ENCODE results near the gene MBD5.

MBD5 gene

GRCh38 chr2:148487439-148487838, 466.5 kb downstream of the MBD5 start:
- no peak overlapping the region for H2BK12ac ChIP-seq (ENCODE audit: low read length)
- H3K9me3 ChIP-seq (ENCODE audit: insufficient read depth, low read depth, low read length), result no peaks in the 10 kb centered on the region
- H3K4me2 ChIP-seq (ENCODE audit: low read length), result no peak overlapping the region
- no peak overlapping the region for H2AK5ac ChIP-seq (ENCODE audit: low read length)
- H4K8ac ChIP-seq (ENCODE audit: low read depth, low read length), result no peak overlapping the region
- no peak overlapping the region for H3K4me3 ChIP-seq (ENCODE audit: low read depth, low read length)
- peak; percentile 55 to 83 for DNase-seq
- no peak overlapping the region for H2BK5ac ChIP-seq (ENCODE audit: low read depth, low read length, poor library complexity)
- H3K36me3 ChIP-seq (ENCODE audit: control insufficient read depth in 1 of 2, insufficient read depth in 2 of 2, low read length in 2 of 2), result peaks cover 2 to 4% of the 10 kb centered on the region in 2 experiments
- H3K9ac ChIP-seq (ENCODE audit: low read length), result no peak overlapping the region
- no peak overlapping the region for H3K4ac ChIP-seq (ENCODE audit: low read depth, low read length)
- no peak overlapping the region for H3K14ac ChIP-seq (ENCODE audit: low read length)
- no peak overlapping the region for H4K91ac ChIP-seq (ENCODE audit: low read depth, low read length)
- H2BK120ac ChIP-seq (ENCODE audit: insufficient read depth, low read length, poor library complexity), result no peak overlapping the region
- H3K23ac ChIP-seq (ENCODE audit: low read length), result no peak overlapping the region
- no peak overlapping the region for H3K18ac ChIP-seq (ENCODE audit: low read length)
- no peaks in the 10 kb centered on the region for H3K79me1 ChIP-seq (ENCODE audit: low read length)
- H3K27ac ChIP-seq (ENCODE audit: low read depth, low read length), result no peak overlapping the region
- no peaks in the 10 kb centered on the region for H3K27me3 ChIP-seq (ENCODE audit: insufficient read depth, low read length)
- no CpG with 5 or more reads among the region's 3 CpGs for WGBS (ENCODE audit: extremely low coverage, insufficient coverage, insufficient read length)
- H3K4me1 ChIP-seq (ENCODE audit: control insufficient read depth in 1 of 2, insufficient read depth in 2 of 2, low read length in 2 of 2), result no peaks in the 10 kb centered on the region
- H2AFZ ChIP-seq (ENCODE audit: insufficient read depth, low read length, poor library complexity), result no peak overlapping the region
- H3K79me2 ChIP-seq (ENCODE audit: control insufficient read depth, insufficient read depth, low read length, poor library complexity), result no peaks in the 10 kb centered on the region
- H4K12ac ChIP-seq (ENCODE audit: low read depth, low read length), result no peak overlapping the region

- H3K9me3 ChIP-seq (ENCODE audit: insufficient read depth, low read depth, low read length), result no peaks in the 10 kb centered on the region
- no peak overlapping the region for H3K14ac ChIP-seq (ENCODE audit: low read length)
- H3K27ac ChIP-seq (ENCODE audit: low read depth, low read length), result no peak overlapping the region
- H2BK120ac ChIP-seq (ENCODE audit: insufficient read depth, low read length, poor library complexity), result no peak overlapping the region
- no peaks in the 10 kb centered on the region for H3K27me3 ChIP-seq (ENCODE audit: insufficient read depth, low read length)
- peak overlapping the region; percentile 65 for H3K9ac ChIP-seq (ENCODE audit: low read length)
- no peaks in the 10 kb centered on the region for H3K4me1 ChIP-seq (ENCODE audit: control insufficient read depth in 1 of 2, insufficient read depth in 2 of 2, low read length in 2 of 2)
- no peak overlapping the region for H2AFZ ChIP-seq (ENCODE audit: insufficient read depth, low read length, poor library complexity)
- H3K4me2 ChIP-seq (ENCODE audit: low read length), result no peak overlapping the region
- H2BK12ac ChIP-seq (ENCODE audit: low read length), result no peak overlapping the region
- no CpG with 5 or more reads among the region's 4 CpGs for WGBS (ENCODE audit: extremely low coverage, insufficient coverage, insufficient read length)
- H3K79me2 ChIP-seq (ENCODE audit: control insufficient read depth, insufficient read depth, low read length, poor library complexity), result no peaks in the 10 kb centered on the region
- H4K12ac ChIP-seq (ENCODE audit: low read depth, low read length), result no peak overlapping the region
- H4K8ac ChIP-seq (ENCODE audit: low read depth, low read length), result no peak overlapping the region
- H3K23ac ChIP-seq (ENCODE audit: low read length), result no peak overlapping the region
- H3K4me3 ChIP-seq (ENCODE audit: low read depth, low read length), result no peak overlapping the region
- no peaks in the 10 kb centered on the region for H3K79me1 ChIP-seq (ENCODE audit: low read length)
- H3K4ac ChIP-seq (ENCODE audit: low read depth, low read length), result no peak overlapping the region
- H2BK5ac ChIP-seq (ENCODE audit: low read depth, low read length, poor library complexity), result no peak overlapping the region
- no peak overlapping the region for H2AK5ac ChIP-seq (ENCODE audit: low read length)
- H3K36me3 ChIP-seq (ENCODE audit: control insufficient read depth in 1 of 2, insufficient read depth in 2 of 2, low read length in 2 of 2), result peaks cover 2 to 4% of the 10 kb centered on the region in 2 experiments
- no peak overlapping the region for H4K91ac ChIP-seq (ENCODE audit: low read depth, low read length)
- no peak for DNase-seq
- H3K18ac ChIP-seq (ENCODE audit: low read length), result no peak overlapping the region
These were observed 470.0 kb downstream of the MBD5 start for GRCh38 chr2:148490840-148491439.

GRCh38 chr2:148493822-148494563, 473.1 kb downstream of the MBD5 start:
- Histone ChIP-seq H3K9me3 (ENCODE audit: insufficient read depth, low read depth, low read length) (no peaks in the 10 kb centered on the region), H2BK120ac (ENCODE audit: insufficient read depth, low read length, poor library complexity) (no peak overlapping the region), H3K36me3 (ENCODE audit: control insufficient read depth in 1 of 2, insufficient read depth in 2 of 2, low read length in 2 of 2) (peaks cover 2 to 4% of the 10 kb centered on the region in 2 experiments), H3K4me2 (ENCODE audit: low read length) (no peak overlapping the region), H3K9ac (ENCODE audit: low read length) (no peak overlapping the region), H3K4me3 (ENCODE audit: low read depth, low read length) (no peak overlapping the region), H3K4ac (ENCODE audit: low read depth, low read length) (no peak overlapping the region), H3K18ac (ENCODE audit: low read length) (no peak overlapping the region), H3K79me2 (ENCODE audit: control insufficient read depth, insufficient read depth, low read length, poor library complexity) (no peaks in the 10 kb centered on the region), H4K91ac (ENCODE audit: low read depth, low read length) (no peak overlapping the region), H2BK5ac (ENCODE audit: low read depth, low read length, poor library complexity) (no peak overlapping the region), H3K27ac (ENCODE audit: low read depth, low read length) (no peak overlapping the region), H3K14ac (ENCODE audit: low read length) (no peak overlapping the region), H3K27me3 (ENCODE audit: insufficient read depth, low read length) (no peaks in the 10 kb centered on the region), H4K12ac (ENCODE audit: low read depth, low read length) (no peak overlapping the region), H2BK12ac (ENCODE audit: low read length) (no peak overlapping the region), H4K8ac (ENCODE audit: low read depth, low read length) (no peak overlapping the region), H3K4me1 (ENCODE audit: control insufficient read depth in 1 of 2, insufficient read depth in 2 of 2, low read length in 2 of 2) (no peaks in the 10 kb centered on the region), H2AK5ac (ENCODE audit: low read length) (no peak overlapping the region), H3K23ac (ENCODE audit: low read length) (no peak overlapping the region), H3K79me1 (ENCODE audit: low read length) (no peaks in the 10 kb centered on the region), H2AFZ (ENCODE audit: insufficient read depth, low read length, poor library complexity) (no peak overlapping the region)
- DNase-seq, result no peak
- whole genome bisulfite sequencing (ENCODE audit: extremely low coverage, insufficient coverage, insufficient read length), result 100% methylated on average over 1 of the region's 2 CpGs

- H3K4me3 ChIP-seq (ENCODE audit: low read depth, low read length), result no peak overlapping the region
- DNase-seq, result no peak
- H3K9ac ChIP-seq (ENCODE audit: low read length), result no peak overlapping the region
- H3K4ac ChIP-seq (ENCODE audit: low read depth, low read length), result no peak overlapping the region
- no peaks in the 10 kb centered on the region for H3K27me3 ChIP-seq (ENCODE audit: insufficient read depth, low read length)
- WGBS (ENCODE audit: extremely low coverage, insufficient coverage, insufficient read length), result no CpG with 5 or more reads among the region's 2 CpGs
- no peak overlapping the region for H3K27ac ChIP-seq (ENCODE audit: low read depth, low read length)
- H3K79me2 ChIP-seq (ENCODE audit: control insufficient read depth, insufficient read depth, low read length, poor library complexity), result no peaks in the 10 kb centered on the region
- H4K91ac ChIP-seq (ENCODE audit: low read depth, low read length), result no peak overlapping the region
- H2AK5ac ChIP-seq (ENCODE audit: low read length), result no peak overlapping the region
- no peak overlapping the region for H4K12ac ChIP-seq (ENCODE audit: low read depth, low read length)
- no peak overlapping the region for H4K8ac ChIP-seq (ENCODE audit: low read depth, low read length)
- H2BK12ac ChIP-seq (ENCODE audit: low read length), result no peak overlapping the region
- no peak overlapping the region for H2BK5ac ChIP-seq (ENCODE audit: low read depth, low read length, poor library complexity)
- no peak overlapping the region for H2AFZ ChIP-seq (ENCODE audit: insufficient read depth, low read length, poor library complexity)
- H3K23ac ChIP-seq (ENCODE audit: low read length), result no peak overlapping the region
- no peaks in the 10 kb centered on the region for H3K4me1 ChIP-seq (ENCODE audit: control insufficient read depth in 1 of 2, insufficient read depth in 2 of 2, low read length in 2 of 2)
- H3K18ac ChIP-seq (ENCODE audit: low read length), result no peak overlapping the region
- H3K79me1 ChIP-seq (ENCODE audit: low read length), result no peaks in the 10 kb centered on the region
- H3K14ac ChIP-seq (ENCODE audit: low read length), result no peak overlapping the region
- no peaks in the 10 kb centered on the region for H3K9me3 ChIP-seq (ENCODE audit: insufficient read depth, low read depth, low read length)
- no peak overlapping the region for H3K4me2 ChIP-seq (ENCODE audit: low read length)
- peaks cover 0 to 2% of the 10 kb centered on the region in 2 experiments for H3K36me3 ChIP-seq (ENCODE audit: control insufficient read depth in 1 of 2, insufficient read depth in 2 of 2, low read length in 2 of 2)
- H2BK120ac ChIP-seq (ENCODE audit: insufficient read depth, low read length, poor library complexity), result no peak overlapping the region
These were observed 474.7 kb downstream of the MBD5 start for GRCh38 chr2:148495586-148495985.
